ENCODE data around the gene DGKI.

Gene DGKI

DNA sequence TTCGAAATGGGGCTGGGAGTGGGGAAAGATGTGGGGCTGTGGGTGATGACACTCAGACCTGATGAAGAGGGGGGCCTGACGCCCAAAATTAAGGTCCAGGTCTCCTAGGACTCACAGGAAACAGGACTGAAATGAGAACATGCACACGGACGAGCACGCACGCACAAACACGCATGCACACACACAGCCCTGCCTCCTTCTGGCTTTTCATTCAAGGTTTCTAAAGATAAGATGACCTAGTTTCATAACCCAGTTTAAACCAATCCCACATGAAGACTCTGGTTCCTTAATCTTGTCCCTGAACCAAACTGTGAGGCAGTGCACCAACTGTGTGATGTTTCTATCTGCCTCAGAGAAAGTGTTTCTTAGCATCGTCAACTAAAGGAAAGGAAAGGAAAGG is 162.0 kb downstream of the DGKI start:
- no peak for DNase-seq

GRCh38 chr7:137684316-137684715 is 162.5 kb downstream of the DGKI start:
- DNase-seq, result no peak

- DNase-seq, result no peak
These were observed 164.2 kb downstream of the DGKI start for GRCh38 chr7:137682596-137682995.

GRCh38 chr7:137681657-137682562 is 164.9 kb downstream of the DGKI start:
- DNase-seq, result no peak

DNA sequence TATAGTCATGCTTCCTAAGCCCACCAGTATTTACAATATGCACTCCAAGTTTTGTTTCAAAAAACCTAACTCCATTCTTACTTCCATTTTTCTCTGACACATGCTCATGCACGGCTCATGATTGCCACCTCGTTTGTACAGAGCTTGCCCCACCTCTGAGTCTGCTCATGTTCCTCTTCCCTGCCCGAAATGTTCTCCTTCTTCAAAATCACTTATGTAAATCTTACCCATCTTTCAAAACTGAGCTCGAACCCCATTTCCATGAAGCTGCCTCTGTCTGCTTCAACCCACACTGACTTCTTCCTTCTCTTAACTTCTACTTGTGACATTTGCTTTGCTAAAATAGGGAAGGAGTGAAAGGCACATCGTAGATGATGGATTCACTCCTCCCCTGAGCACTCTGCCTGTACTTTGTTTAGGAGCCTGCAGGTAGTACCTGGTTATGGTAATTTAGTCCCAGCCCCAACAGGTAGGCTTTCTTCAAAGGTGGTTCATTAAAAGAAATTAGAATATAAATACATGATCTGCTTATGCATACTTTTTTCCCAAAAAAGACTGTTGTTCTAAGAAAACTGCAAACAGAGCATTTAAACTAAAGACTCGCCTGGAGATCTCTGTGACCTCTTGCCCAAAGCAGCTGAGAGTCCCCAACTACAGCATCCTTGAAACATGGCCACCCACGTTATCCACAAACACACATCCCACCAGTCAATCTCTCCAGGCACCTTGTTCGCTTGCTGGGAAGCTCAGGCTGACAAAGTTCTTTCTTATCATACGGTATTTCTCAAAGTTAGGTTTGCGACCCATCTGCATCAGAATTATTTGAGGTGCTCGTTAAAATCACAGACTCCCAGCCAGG is 172.0 kb downstream of the DGKI start:
- no peak for DNase-seq

- DNase-seq, result no peak
These were observed 172.7 kb downstream of the DGKI start for GRCh38 chr7:137674048-137674447.

DNA sequence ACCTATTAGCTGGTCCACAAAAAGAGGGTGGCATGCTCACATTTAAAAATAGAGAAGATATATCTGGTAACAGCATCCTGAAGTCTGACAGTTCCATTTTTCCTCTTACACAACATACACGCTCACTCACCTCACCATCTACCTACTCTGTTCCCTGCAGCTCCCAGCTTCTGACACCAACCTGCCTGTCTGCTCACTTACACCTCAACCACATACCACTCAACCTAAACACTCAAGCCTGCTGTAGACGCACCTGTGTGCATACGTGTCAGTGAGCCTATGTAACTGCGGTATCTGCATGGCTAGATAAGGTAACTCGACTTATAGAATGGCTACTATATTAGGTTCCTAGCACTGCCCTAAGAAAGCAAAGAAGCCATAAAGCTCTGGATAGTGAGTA is 174.9 kb downstream of the DGKI start:
- DNase-seq, result no peak

DNA sequence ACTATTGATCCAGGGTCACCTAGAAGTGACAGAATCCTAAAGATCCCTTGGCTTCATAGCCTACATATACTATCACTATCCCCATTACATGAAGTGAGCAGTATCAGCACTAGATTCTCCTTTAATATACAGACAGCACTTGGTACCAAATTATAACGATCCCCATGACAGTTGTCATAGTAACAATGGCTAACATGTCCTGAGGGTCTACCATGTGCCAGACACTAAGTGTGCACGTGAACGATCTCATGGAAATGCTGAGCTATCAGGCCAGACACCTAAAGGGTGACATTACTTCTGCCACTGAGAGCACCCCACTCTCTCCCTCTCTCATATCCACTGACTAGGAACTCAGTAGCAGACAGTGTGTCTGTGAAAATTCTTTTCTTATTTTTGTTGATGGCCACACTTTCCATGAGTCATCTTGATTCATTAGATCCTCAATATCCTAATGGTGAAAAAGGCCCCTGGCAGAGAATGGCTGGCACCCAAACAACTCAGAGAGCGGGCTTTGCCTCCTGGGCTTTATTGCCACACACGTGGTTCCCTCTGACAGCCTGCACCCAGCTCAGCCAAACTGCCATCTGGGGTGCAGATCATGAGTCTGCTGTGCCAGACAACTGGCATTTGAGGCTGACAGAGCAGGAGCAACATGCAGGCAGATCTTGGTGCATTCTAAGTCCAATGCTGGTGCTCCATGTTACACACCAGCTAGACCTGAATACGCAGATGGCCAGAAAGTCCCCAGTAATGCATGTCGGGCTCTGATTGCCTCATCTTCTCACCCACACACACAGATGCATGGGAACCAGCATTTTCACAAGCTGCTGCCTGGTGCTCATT is 176.3 kb downstream of the DGKI start:
- DNase-seq, result no peak

DNA sequence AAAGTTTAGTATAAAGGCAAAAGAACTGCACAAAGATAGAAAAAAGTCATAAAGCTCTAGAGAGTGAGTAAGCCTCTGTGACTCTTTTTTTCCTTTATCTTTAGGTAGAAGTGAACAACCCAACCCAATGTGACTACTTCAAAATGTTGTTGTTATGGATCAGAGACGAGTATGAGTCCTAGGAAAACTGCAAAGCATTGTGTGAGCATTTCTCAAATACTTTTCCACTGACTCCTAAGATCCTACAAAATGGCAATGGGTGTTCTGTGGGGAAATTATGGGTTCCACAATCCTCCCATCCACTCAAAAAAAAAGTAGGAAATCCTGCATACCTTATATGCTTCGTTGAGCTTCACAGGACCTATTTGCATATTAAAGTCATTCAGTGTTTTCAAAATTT is 177.1 kb downstream of the DGKI start:
- DNase-seq, result no peak

- DNase-seq, result no peak
These were observed 178.4 kb downstream of the DGKI start for GRCh38 chr7:137668404-137668803.

DNA sequence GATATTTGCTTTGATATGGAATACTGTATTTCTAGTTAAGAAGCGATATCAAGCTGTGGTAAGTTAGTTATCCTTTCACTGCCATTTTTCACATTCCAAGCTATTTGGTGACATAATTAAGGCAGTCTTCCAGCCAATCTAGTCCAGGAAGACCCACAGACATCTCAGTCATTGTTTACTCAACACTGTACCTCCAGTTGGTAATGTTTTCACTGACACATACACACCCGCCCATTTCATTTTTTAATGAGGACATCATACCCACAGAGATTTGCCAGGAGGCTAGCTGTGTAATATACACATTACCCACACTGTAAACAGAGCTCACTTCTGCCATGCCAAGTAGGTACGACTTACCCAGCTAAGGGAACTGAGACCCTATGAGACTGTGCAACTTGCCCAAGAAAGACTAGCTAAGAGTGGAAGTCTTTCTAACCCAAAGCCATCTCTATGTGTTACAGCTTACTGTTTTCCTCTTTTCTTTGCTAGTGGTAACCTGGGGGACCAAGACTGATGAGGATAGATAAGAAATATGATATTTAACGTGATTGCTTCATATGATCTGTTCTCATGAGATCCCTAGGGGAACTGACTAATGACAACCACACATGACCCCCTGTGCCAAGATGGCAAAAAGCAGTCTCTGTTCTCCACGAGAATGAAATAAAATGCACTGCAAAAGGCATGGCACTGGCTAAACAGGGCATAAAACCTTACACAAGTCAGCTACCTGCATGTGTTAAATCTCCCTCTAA is 179.0 kb downstream of the DGKI start:
- DNase-seq, result no peak

- DNase-seq, result no peak
These were observed 181.9 kb downstream of the DGKI start for GRCh38 chr7:137664846-137665245.

DNA sequence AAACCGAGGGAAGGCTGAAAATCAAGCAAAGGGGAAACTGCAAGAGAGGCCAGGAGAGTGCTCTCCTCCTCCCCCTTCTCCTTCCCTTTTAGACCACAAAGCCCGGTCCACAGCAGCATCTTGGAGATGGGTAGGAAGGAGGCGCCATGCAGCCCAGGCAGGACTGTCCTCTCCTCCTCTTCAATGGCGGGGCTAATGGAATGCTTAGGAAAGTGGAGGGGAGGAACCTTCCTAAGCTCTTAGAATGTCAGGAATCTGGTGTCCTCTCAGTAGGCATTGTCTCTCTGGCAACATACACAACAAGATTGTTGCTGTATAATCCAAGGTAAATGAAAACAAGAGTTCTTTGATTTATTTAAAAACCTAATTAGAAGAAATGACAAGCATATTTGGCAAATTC is 185.1 kb downstream of the DGKI start:
- no peak for DNase-seq

GRCh38 chr7:137658190-137658900 is 188.4 kb downstream of the DGKI start:
- DNase-seq, result no peak

DNA sequence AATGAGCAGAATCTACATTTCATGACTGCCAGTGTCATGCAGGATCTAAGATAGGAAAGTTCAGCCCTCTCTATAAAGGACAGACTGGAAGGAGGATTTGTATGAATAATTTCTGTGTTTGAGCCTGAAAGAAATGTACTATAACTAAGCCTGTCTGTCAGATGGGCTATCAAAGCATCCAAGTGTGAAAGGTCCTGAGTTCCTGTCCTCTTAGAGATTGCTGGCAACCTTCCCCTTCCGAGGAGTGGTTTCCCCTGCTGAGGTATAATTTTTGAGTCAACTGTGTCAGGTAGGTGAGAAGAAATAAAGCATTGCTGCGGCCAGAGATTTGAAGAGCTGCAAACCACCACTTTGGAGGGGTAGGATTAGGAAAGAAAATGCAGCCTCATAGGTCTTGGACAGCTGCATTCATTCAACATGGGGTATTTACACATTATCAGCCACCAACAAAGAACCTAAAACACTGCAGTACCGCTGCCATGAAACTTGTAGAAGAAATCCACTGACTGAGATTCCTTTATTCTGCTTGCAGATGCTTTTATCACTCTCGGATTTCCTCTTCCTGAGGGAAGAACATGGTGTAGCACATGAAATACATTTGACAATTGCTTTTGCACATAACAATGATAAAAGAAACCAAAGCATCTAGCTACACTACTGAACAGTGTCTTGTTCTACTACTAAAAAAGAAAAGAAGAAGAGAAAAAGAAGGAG is 189.1 kb downstream of the DGKI start:
- DNase-seq, result no peak

- no peak for DNase-seq
These were observed 189.9 kb downstream of the DGKI start for GRCh38 chr7:137656850-137657232.

GRCh38 chr7:137656227-137656849 is 190.4 kb downstream of the DGKI start:
- DNase-seq, result peak; percentile 54

DNA sequence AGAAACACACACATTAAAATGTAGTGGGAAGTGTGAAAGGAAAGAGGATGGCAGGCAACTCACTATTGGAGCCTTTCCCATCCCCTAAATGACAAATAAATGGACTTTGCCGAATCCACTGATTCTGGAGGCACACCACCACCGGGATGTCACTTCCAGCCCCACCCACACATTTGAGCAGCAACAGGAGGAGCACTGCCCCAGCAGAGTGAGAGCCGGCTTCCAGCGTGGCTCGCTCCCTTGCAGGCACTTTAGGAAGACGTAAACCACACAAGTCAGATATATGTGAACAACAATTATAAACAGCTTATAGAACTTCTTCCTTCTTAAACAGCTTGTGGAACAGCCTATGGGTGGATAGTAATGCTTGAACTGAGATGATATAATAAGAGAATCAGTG is 191.0 kb downstream of the DGKI start:
- DNase-seq, result no peak

GRCh38 chr7:137652721-137653120 is 194.1 kb downstream of the DGKI start:
- DNase-seq, result no peak

DNA sequence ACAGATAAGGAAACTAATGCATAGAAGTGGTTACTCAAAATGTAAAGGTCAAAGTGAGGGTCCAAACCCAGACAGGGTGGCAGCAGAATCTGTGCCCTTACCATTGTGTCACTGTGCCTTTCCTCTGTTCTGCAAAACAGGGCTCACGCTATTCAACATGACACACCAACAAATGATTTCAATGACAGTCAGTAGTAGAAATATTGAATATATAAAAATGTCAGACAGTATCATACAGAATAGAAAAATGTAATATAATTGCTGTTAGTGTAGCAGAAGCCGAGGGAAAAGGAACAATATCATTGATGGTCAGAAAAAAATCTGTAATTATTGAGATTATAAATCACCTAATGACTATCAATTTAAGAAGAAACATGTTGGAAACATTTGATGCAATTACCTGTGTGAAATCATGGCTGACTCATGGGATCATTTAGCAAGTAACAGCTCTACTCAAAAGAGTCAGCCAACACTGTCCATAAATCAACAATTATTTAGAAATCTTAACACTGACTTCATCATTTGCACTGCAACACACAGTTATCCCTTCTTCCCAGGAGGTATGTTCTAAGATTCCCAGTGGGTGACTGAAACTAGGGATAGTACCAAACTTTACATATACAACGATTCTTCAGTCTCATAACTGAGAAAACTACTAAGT is 198.7 kb downstream of the DGKI start:
- DNase-seq, result no peak
